WTC11 (cell line): Measurements from ENCODE around the gene NAALADL2. TPM values are rescaled to one million over a fixed set of nuclear protein-coding genes. Genes with fewer than 3 reads are reported as not detected.

Experiments
- ATAC-seq: fragments of 200-7000 bp; cut with Tn5 transposase; 2 replicates; pipeline ENCODE4 v1.10.0; 2021; ENCODE audit warnings: mild to moderate bottlenecking, moderate library complexity
- CTCF ChIA-PET: fragments of 300-600 bp; sonication (Branson Sonifier 250); formaldehyde crosslinking; loops from one replicate; lab custom pipeline; 2021; ENCODE audit warnings: antibody characterized with exemption; lab: Charles Lee
- POLR2A ChIA-PET: fragments of 350-600 bp; sonication (Branson Sonifier 250); formaldehyde crosslinking; loops from one replicate; lab custom pipeline; 2021; ENCODE audit warnings: antibody characterized with exemption; lab: Charles Lee
- DNase-seq: peaks from one replicate; pipeline ENCODE4 v3.0.0; 2021; ENCODE audit warnings: low spot score
- H3K27ac Mint-ChIP-seq: 2 replicates; pipeline ENCODE4 v1.8.0; 2021; ENCODE audit warnings: mixed read lengths
- H3K27me3 Mint-ChIP-seq: 2 replicates; pipeline ENCODE4 v1.8.0; 2021; ENCODE audit warnings: low read depth, mild to moderate bottlenecking, moderate library complexity, mixed read lengths
- H3K36me3 Mint-ChIP-seq: 2 replicates; pipeline ENCODE4 v1.8.0; 2021; ENCODE audit warnings: mixed read lengths
- H3K4me1 Mint-ChIP-seq: 2 replicates; pipeline ENCODE4 v1.8.0; 2022; ENCODE audit warnings: mixed read lengths
- H3K4me3 Mint-ChIP-seq: 2 replicates; pipeline ENCODE4 v1.8.0; 2021; ENCODE audit warnings: mild to moderate bottlenecking, moderate library complexity, mixed read lengths
- H3K9me3 Mint-ChIP-seq: 2 replicates; pipeline ENCODE4 v1.8.0; 2021; ENCODE audit warnings: mixed read lengths
- AR ChIP-seq: fragments of 250-450 bp; sonication (Bioruptor Pico); IDR thresholded peaks from 2 replicates; pipeline ENCODE4 v1.9.0; 2021; ENCODE audit warnings: mild to moderate bottlenecking
- CDX4 ChIP-seq: fragments of 250-450 bp; sonication (Bioruptor Pico); IDR thresholded peaks from 2 replicates; pipeline ENCODE4 v1.9.0; 2021; ENCODE audit warnings: moderate library complexity, mild to moderate bottlenecking, inconsistent platforms, borderline replicate concordance
- E2F4 ChIP-seq: sonication (generic); formaldehyde crosslinking; IDR thresholded peaks from 2 replicates; pipeline ENCODE4 v1.8.1; 2022; ENCODE audit warnings: low read depth, mild to moderate bottlenecking, moderate library complexity, missing genetic modification reagents, borderline replicate concordance
- FOXK1 ChIP-seq: sonication (generic); formaldehyde crosslinking; IDR thresholded peaks from 2 replicates; pipeline ENCODE4 v1.8.0; 2022; ENCODE audit warnings: mild to moderate bottlenecking, moderate library complexity, missing genetic modification reagents
- GRHL2 ChIP-seq: fragments of 250-450 bp; sonication (Bioruptor Pico); IDR thresholded peaks from 2 replicates; pipeline ENCODE4 v1.8.0; 2022; ENCODE audit warnings: mild to moderate bottlenecking, moderate library complexity; ENCODE audit not compliant: insufficient replicate concordance, severe bottlenecking
- GTF2I ChIP-seq: fragments of 250-450 bp; sonication (Bioruptor Pico); conservative IDR thresholded peaks from 2 replicates; pipeline ENCODE4 v1.4.0; 2021; ENCODE audit warnings: mild to moderate bottlenecking
- TEAD4 ChIP-seq: sonication (generic); formaldehyde crosslinking; IDR thresholded peaks from 2 replicates; pipeline ENCODE4 v1.8.0; 2022; ENCODE audit warnings: mild to moderate bottlenecking, missing genetic modification reagents
- ZNF138 ChIP-seq: sonication (generic); formaldehyde crosslinking; conservative IDR thresholded peaks from 2 replicates; pipeline ENCODE4 v1.8.1; 2022; ENCODE audit warnings: mild to moderate bottlenecking, moderate library complexity, missing genetic modification reagents
- ZNF219 ChIP-seq: sonication (generic); formaldehyde crosslinking; IDR thresholded peaks from 2 replicates; pipeline ENCODE4 v1.8.0; 2023; ENCODE audit warnings: missing genetic modification reagents, mild to moderate bottlenecking, borderline replicate concordance
- total RNA-seq: library from RNA; stranded (reverse); gene quantifications from 3 replicates; pipeline ENCODE4 v1.2.3, GENCODE V29; 2021
- TF ChIP-seq, protein P1 (sequence below): sonication (generic); formaldehyde crosslinking; IDR thresholded peaks from 2 replicates; pipeline ENCODE4 v1.8.1; 2023; ENCODE audit warnings: mild to moderate bottlenecking, missing genetic modification reagents
- TF ChIP-seq, protein P2 (sequence below): fragments of 200-600 bp; IDR thresholded peaks from 2 replicates; pipeline ENCODE4 v1.8.0; 2022; ENCODE audit warnings: antibody characterized with exemption

Gene NAALADL2
- total RNA-seq, 1 experiment from 2014 or later = 1.2 TPM

GRCh38 chr3:175340338-175341015, 481.3 kb downstream of the NAALADL2 start (continued):
- no peak for TF ChIP-seq E2F4
- TF ChIP-seq GTF2I = no peak
- TF ChIP-seq GRHL2 = no peak
- no peak for TF ChIP-seq AR (CRISPR knock-in tag)

DNA sequence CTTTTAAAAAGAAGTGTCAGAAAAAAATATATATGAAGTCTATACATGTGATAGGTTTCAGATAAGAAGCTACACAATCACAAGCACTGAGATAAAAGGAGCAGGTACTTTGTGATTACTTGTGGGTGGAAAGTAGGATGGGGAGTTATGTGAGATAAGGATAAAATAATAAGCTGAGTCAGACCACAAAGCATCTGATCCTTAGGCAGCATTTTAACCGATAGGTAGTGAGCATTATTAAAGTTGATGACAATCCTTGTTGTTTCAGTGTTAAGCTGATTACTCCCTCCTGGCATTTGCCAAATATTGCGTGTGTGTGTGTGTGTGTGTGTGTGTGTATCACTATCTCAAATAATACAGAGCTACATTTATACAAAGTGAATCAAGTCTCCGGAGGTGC, 483.1 kb downstream of the NAALADL2 start:
- no peaks in the 10 kb centered on the region for H3K9me3 Mint-ChIP-seq
- H3K4me3 Mint-ChIP-seq = no peak overlapping the region
- no peak for TF ChIP-seq TEAD4 (CRISPR knock-in tag)
- TF ChIP-seq, protein P1, sequence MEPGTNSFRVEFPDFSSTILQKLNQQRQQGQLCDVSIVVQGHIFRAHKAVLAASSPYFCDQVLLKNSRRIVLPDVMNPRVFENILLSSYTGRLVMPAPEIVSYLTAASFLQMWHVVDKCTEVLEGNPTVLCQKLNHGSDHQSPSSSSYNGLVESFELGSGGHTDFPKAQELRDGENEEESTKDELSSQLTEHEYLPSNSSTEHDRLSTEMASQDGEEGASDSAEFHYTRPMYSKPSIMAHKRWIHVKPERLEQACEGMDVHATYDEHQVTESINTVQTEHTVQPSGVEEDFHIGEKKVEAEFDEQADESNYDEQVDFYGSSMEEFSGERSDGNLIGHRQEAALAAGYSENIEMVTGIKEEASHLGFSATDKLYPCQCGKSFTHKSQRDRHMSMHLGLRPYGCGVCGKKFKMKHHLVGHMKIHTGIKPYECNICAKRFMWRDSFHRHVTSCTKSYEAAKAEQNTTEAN (CRISPR knock-in tag) = no peak
- TF ChIP-seq, protein P2, sequence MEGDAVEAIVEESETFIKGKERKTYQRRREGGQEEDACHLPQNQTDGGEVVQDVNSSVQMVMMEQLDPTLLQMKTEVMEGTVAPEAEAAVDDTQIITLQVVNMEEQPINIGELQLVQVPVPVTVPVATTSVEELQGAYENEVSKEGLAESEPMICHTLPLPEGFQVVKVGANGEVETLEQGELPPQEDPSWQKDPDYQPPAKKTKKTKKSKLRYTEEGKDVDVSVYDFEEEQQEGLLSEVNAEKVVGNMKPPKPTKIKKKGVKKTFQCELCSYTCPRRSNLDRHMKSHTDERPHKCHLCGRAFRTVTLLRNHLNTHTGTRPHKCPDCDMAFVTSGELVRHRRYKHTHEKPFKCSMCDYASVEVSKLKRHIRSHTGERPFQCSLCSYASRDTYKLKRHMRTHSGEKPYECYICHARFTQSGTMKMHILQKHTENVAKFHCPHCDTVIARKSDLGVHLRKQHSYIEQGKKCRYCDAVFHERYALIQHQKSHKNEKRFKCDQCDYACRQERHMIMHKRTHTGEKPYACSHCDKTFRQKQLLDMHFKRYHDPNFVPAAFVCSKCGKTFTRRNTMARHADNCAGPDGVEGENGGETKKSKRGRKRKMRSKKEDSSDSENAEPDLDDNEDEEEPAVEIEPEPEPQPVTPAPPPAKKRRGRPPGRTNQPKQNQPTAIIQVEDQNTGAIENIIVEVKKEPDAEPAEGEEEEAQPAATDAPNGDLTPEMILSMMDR = no peak
- TF ChIP-seq AR (CRISPR knock-in tag) = no peak
- no peak overlapping the region for H3K27ac Mint-ChIP-seq
- POLR2A ChIA-PET = no interaction called here
- CTCF ChIA-PET = no interaction called here
- peaks cover 14% of the 10 kb centered on the region for H3K4me1 Mint-ChIP-seq
- no peaks in the 10 kb centered on the region for H3K36me3 Mint-ChIP-seq
- ATAC-seq = no peak
- no peaks in the 10 kb centered on the region for H3K27me3 Mint-ChIP-seq
- no peak for DNase-seq

GRCh38 chr3:175343946-175344345, 484.8 kb downstream of the NAALADL2 start:
- DNase-seq (no peak), ATAC-seq (no peak)
- POLR2A ChIA-PET = no interaction called here
- CTCF ChIA-PET = no interaction called here
- Mint-ChIP-seq H3K4me1 (peaks cover under 1% of the 10 kb centered on the region), H3K4me3 (no peak overlapping the region), H3K27me3 (no peaks in the 10 kb centered on the region), H3K36me3 (no peaks in the 10 kb centered on the region), H3K27ac (no peak overlapping the region), H3K9me3 (no peaks in the 10 kb centered on the region)
- no peak for TF ChIP-seq ZNF219 (CRISPR knock-in tag)
- no peak for TF ChIP-seq FOXK1 (CRISPR knock-in tag)
- TF ChIP-seq CDX4 (CRISPR knock-in tag) = no peak
- no peak for TF ChIP-seq ZNF138 (CRISPR knock-in tag)
